Nephron (organoid): ENCODE results near the gene ERMN.
A peak's percentile ranks its signal among the peaks of the same experiment; 100 is the strongest.

ENCODE experiments used
- H3K27ac Mint-ChIP-seq, 3 experiments: 2 replicates each; pipeline ENCODE4 v1.8.0; 2020; ENCODE audit warnings: mixed read lengths in 3 of 3, mild to moderate bottlenecking in 2 of 3, moderate library complexity in 1 of 3
- H3K27me3 Mint-ChIP-seq: 2 replicates; pipeline ENCODE4 v1.8.0; 2021; ENCODE audit warnings: low read depth, mild to moderate bottlenecking, moderate library complexity, mixed read lengths
- H3K36me3 Mint-ChIP-seq: 2 replicates; pipeline ENCODE4 v1.8.0; 2020; ENCODE audit warnings: low read depth, mixed read lengths
- H3K4me1 Mint-ChIP-seq: 2 replicates; pipeline ENCODE4 v1.8.0; 2020; ENCODE audit warnings: mixed read lengths
- H3K4me3 Mint-ChIP-seq, 3 experiments: 2 replicates each; pipeline ENCODE4 v1.8.0; 2020; ENCODE audit warnings: mild to moderate bottlenecking in 3 of 3, mixed read lengths in 3 of 3, moderate library complexity in 2 of 3
- H3K9me3 Mint-ChIP-seq: 2 replicates; pipeline ENCODE4 v1.8.0; 2020; ENCODE audit warnings: mixed read lengths
- CTCF ChIP-seq, 3 experiments: fragments of 200-600 bp; sonication (generic); IDR thresholded peaks; one replicate each; pipeline ENCODE4 v1.5.0; 2021; ENCODE audit warnings: antibody characterized with exemption in 3 of 3; ENCODE audit not compliant: unreplicated experiment in 3 of 3

ERMN gene

DNA sequence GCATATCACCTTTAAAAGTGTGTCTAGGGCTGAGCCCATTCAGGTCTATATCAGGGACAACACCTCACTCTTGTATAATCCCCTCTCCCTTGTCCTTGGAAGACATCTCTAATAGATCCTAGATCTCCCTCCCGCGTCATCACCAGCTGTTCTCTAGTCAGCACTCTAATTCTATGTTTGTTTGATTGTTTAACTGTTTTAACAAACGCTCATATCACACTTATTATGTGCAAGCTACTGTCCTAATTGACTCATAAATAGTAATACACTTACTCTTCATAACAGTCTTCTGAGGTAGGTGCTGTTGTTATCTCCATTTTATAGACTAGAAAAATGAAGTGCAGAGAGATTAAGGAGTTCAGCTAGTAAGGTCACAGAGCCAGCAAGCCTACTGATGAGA is 1.6 kb upstream of the ERMN start:
- H3K4me1 Mint-ChIP-seq: peaks cover 25% of the 10 kb centered on the region
- no peak for TF ChIP-seq CTCF (IDR thresholded peaks at IDR 0.05; ENCODE audit: unreplicated experiment in 3 of 3)
- no peak overlapping the region for H3K4me3 Mint-ChIP-seq
- no peaks in the 10 kb centered on the region for H3K9me3 Mint-ChIP-seq
- no peaks in the 10 kb centered on the region for H3K36me3 Mint-ChIP-seq
- peak overlapping the region in 1 of 3 experiments; percentile 60 for H3K27ac Mint-ChIP-seq
- H3K27me3 Mint-ChIP-seq: peaks cover 2% of the 10 kb centered on the region

DNA sequence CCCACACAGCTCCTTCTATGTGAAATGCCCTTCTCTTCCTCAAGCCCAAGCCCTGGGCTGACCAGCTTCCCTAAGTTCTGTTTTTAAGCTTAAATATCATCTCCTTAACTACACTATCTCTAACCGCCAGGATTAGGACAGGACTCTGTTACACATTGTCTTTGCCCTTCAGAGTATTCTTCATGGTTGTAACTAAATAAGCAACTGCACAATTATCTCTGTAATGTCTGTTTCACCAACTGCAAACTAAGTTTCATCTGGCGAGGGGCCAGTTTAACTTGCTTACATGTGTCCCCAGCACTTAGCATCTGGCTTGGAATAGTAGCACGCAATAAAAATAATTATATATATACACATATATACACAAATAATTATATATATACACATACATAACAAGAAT is 1.1 kb upstream of the ERMN start:
- H3K36me3 Mint-ChIP-seq: no peaks in the 10 kb centered on the region

DNA sequence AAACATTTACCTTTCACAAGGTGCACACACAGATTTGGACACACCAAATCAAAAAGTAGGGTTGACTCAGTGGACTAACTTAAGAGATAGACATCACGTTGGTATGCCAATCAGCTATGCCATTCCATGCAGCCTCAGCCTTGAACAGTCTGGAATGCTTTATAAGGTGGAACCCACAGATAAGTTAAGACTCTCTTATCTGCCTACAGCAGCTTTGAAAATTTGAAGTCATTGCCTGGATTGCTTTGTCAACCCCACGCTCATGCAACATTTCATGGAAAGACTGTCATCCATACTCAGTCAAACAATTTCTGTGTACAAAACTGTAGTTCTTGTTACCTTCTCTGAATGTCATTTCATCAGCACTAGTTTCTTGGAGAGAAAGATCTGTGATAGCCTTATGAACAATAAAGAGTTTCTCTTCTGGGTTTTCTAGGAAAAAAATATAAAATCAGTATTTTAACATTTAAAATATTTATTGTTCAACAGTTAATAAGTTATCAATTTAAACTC is 1.2 kb downstream of the ERMN start:
- TF ChIP-seq CTCF (IDR thresholded peaks at IDR 0.05; ENCODE audit: unreplicated experiment in 3 of 3): no peak

More for the DNA sequence above, 1.1 kb upstream of the ERMN start:
- TF ChIP-seq CTCF (IDR thresholded peaks at IDR 0.05; ENCODE audit: unreplicated experiment in 3 of 3): no peak
- H3K9me3 Mint-ChIP-seq: no peaks in the 10 kb centered on the region
- H3K27me3 Mint-ChIP-seq: peaks cover 5% of the 10 kb centered on the region
- no peak overlapping the region for H3K4me3 Mint-ChIP-seq
- peak overlapping the region in 1 of 3 experiments; percentile 16 for H3K27ac Mint-ChIP-seq
- peaks cover 25% of the 10 kb centered on the region for H3K4me1 Mint-ChIP-seq

DNA sequence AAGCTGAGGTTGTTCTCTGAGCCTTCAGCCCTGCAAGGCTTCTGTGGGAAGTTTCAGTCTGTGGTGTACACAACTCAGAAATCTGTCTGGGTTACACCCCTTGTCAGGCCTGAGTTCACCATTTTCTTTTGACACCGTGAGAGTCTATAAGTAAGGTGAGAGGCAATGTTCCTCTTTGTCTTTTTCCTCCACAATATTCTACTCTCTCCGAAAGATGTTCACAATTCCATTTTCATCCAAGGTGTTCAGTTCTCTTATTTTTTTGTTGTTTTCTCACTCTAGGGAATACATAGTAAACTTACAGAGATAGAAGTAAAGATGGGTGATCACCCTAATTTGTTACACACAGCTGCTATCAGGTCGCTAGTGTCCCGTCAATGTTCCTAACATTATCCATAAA is 3.2 kb downstream of the ERMN start:
- no peaks in the 10 kb centered on the region for H3K36me3 Mint-ChIP-seq
- peaks cover 10% of the 10 kb centered on the region for H3K4me1 Mint-ChIP-seq
- no peak overlapping the region for H3K4me3 Mint-ChIP-seq
- H3K9me3 Mint-ChIP-seq: no peaks in the 10 kb centered on the region
- H3K27ac Mint-ChIP-seq: no peak overlapping the region
- no peak for TF ChIP-seq CTCF (IDR thresholded peaks at IDR 0.05; ENCODE audit: unreplicated experiment in 3 of 3)
- peaks cover 5% of the 10 kb centered on the region for H3K27me3 Mint-ChIP-seq

More for the DNA sequence above, 1.2 kb downstream of the ERMN start:
- Mint-ChIP-seq H3K9me3 (no peaks in the 10 kb centered on the region), H3K4me1 (peaks cover 23% of the 10 kb centered on the region), H3K4me3 (no peak overlapping the region), H3K27me3 (peaks cover 5% of the 10 kb centered on the region), H3K36me3 (no peaks in the 10 kb centered on the region), H3K27ac (no peak overlapping the region)

DNA sequence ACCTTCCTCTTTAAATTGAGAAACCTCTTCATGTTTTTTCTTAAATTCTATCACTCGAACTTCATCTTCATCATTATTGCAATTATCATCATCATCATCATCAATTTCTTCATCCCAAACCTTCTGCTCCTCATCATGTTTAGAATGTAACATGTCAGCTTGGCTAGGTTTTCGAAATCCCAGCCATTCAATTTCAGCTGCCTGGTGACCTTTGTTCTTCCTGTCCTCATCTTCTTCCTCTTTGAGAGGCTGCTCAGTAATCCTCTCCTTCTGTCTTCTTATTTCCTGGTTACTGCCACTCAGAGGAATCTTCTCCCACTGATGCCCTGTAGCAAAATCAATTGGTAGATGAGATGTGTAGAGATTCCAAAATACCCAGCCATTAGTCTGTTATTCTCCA is 4.2 kb downstream of the ERMN start:
- Mint-ChIP-seq H3K27ac (no peak overlapping the region), H3K4me1 (peaks cover 2% of the 10 kb centered on the region), H3K36me3 (no peaks in the 10 kb centered on the region), H3K27me3 (peaks cover 5% of the 10 kb centered on the region), H3K9me3 (no peaks in the 10 kb centered on the region), H3K4me3 (no peak overlapping the region)
- no peak for TF ChIP-seq CTCF (IDR thresholded peaks at IDR 0.05; ENCODE audit: unreplicated experiment in 3 of 3)

DNA sequence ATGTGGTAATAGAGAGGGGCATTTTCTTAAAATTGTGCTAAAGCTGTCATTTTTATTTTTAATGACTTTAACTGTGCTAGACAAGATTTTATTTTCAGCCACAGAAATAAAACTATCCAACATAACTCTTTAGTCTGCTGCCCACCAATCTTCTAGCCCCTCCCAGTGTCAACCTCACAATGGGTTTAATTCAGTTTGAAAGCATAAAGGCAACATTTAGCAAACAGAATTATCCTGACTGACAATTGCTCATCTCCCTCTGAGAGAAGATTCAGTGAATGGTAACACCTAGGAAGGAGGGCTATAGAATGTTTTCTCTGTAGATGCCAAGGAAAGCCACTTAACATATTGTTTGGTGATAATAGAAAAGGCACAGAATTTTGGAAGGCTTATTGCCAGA is 5.2 kb downstream of the ERMN start:
- H3K4me1 Mint-ChIP-seq: no peaks in the 10 kb centered on the region
- H3K4me3 Mint-ChIP-seq: no peak overlapping the region
- H3K9me3 Mint-ChIP-seq: no peaks in the 10 kb centered on the region
- H3K27me3 Mint-ChIP-seq: peaks cover 5% of the 10 kb centered on the region
- no peak for TF ChIP-seq CTCF (IDR thresholded peaks at IDR 0.05; ENCODE audit: unreplicated experiment in 3 of 3)
- no peak overlapping the region for H3K27ac Mint-ChIP-seq
- H3K36me3 Mint-ChIP-seq: no peaks in the 10 kb centered on the region
